ENCODE measurements around the gene RXFP1.
"Not testable (repeated sequence)": the region's sequence is repeated elsewhere in the genome, so short reads cannot be mapped to it uniquely, and the experiment has no call there.

RXFP1 gene

GRCh38 chr4:158644760-158645159 lies 123.1 kb downstream of the RXFP1 start:
- no peak overlapping the region for H3K4me3 ChIP-seq (ENCODE audit: low read depth, low read length)
- no peak for DNase-seq (ENCODE audit: low read depth)
- no peak for TF ChIP-seq CTCF (IDR thresholded peaks at IDR 0.05; ENCODE audit: control insufficient read depth, extremely low read depth, insufficient read depth)

GRCh38 chr4:158649111-158649680 lies 127.5 kb downstream of the RXFP1 start:
- TF ChIP-seq CTCF (IDR thresholded peaks at IDR 0.05; ENCODE audit: control insufficient read depth, extremely low read depth, insufficient read depth), result no peak

GRCh38 chr4:158652920-158653319 lies 131.2 kb downstream of the RXFP1 start:
- no peak overlapping the region for H3K4me3 ChIP-seq (ENCODE audit: low read depth, low read length)
- TF ChIP-seq CTCF (IDR thresholded peaks at IDR 0.05; ENCODE audit: control insufficient read depth, extremely low read depth, insufficient read depth), result no peak
- no peak for DNase-seq (ENCODE audit: low read depth)

More at GRCh38 chr4:158649111-158649680, 127.5 kb downstream of the RXFP1 start:
- DNase-seq (ENCODE audit: low read depth), result no peak
- no peak overlapping the region for H3K4me3 ChIP-seq (ENCODE audit: low read depth, low read length)

GRCh38 chr4:158656439-158656838 lies 134.8 kb downstream of the RXFP1 start:
- H3K4me3 ChIP-seq (ENCODE audit: low read depth, low read length), result no peak overlapping the region
- no peak for DNase-seq (ENCODE audit: low read depth)
- no peak for TF ChIP-seq CTCF (IDR thresholded peaks at IDR 0.05; ENCODE audit: control insufficient read depth, extremely low read depth, insufficient read depth)

GRCh38 chr4:158657291-158657690 lies 135.6 kb downstream of the RXFP1 start:
- no peak overlapping the region for H3K4me3 ChIP-seq (ENCODE audit: low read depth, low read length)
- no peak for TF ChIP-seq CTCF (IDR thresholded peaks at IDR 0.05; ENCODE audit: control insufficient read depth, extremely low read depth, insufficient read depth)
- DNase-seq (ENCODE audit: low read depth), result no peak

GRCh38 chr4:158663255-158663654 lies 141.6 kb downstream of the RXFP1 start:
- DNase-seq (ENCODE audit: low read depth), result not testable (repeated sequence)

GRCh38 chr4:158663707-158664625 lies 142.3 kb downstream of the RXFP1 start:
- not testable (repeated sequence) for H3K4me3 ChIP-seq (ENCODE audit: low read depth, low read length)

More at GRCh38 chr4:158663255-158663654, 141.6 kb downstream of the RXFP1 start:
- H3K4me3 ChIP-seq (ENCODE audit: low read depth, low read length), result not testable (repeated sequence)

GRCh38 chr4:158664806-158665205 lies 143.1 kb downstream of the RXFP1 start:
- no peak for TF ChIP-seq CTCF (IDR thresholded peaks at IDR 0.05; ENCODE audit: control insufficient read depth, extremely low read depth, insufficient read depth)
- no peak for DNase-seq (ENCODE audit: low read depth)
- H3K4me3 ChIP-seq (ENCODE audit: low read depth, low read length), result no peak overlapping the region

More at GRCh38 chr4:158663707-158664625, 142.3 kb downstream of the RXFP1 start:
- not testable (repeated sequence) for DNase-seq (ENCODE audit: low read depth)

Measured in LNCaP clone FGC (cell line).